IMR-90 (cell line): Measurements from ENCODE around the gene COA1.

Experiments
- POLR2A ChIP-seq: IDR thresholded peaks from 2 replicates; pipeline ENCODE4 v1.6.1; 2012; ENCODE audit warnings: mild to moderate bottlenecking, low read depth, low read length
- TF ChIP-seq, protein P1 (sequence below): conservative IDR thresholded peaks from 2 replicates; pipeline ENCODE4 v1.5.1; 2012; ENCODE audit warnings: mild to moderate bottlenecking, low read depth, low read length, improper control_type of control experiment

DNA sequence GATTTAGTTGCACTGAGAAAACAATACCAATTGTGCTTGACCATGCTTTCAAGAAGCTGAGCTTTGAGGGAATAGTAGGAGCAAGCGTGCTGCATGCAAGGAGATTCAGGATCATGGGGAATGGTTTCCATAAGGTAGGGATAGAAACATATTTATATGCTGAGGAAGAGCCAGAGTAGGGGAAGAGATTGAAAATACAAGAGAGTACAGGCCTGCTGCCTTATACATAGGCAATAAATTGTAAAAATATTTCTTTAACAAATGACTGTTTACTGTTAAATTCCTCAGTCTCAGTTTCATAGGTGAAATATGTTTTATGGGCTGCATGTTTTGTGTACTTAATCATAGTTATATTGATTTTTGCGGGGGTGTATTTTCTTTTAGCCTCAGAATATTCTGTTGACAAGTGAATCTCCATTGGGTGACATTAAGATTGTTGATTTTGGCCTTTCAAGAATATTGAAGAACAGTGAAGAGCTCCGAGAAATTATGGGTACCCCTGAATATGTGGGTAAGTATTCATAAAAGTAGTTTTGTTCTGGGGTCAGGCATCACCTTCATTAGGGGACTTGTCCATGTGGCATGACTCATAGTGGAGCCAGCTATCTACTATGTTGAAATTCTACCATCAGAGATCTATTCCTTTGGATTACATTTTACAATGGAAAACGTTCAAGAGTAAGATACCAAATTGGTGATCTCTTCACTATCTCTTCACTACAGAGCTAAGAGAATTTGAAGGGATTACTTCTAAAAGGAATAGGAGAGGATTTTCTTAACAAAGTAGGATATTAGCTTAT is 109.9 kb downstream of the COA1 start:
- TF ChIP-seq, protein P1, sequence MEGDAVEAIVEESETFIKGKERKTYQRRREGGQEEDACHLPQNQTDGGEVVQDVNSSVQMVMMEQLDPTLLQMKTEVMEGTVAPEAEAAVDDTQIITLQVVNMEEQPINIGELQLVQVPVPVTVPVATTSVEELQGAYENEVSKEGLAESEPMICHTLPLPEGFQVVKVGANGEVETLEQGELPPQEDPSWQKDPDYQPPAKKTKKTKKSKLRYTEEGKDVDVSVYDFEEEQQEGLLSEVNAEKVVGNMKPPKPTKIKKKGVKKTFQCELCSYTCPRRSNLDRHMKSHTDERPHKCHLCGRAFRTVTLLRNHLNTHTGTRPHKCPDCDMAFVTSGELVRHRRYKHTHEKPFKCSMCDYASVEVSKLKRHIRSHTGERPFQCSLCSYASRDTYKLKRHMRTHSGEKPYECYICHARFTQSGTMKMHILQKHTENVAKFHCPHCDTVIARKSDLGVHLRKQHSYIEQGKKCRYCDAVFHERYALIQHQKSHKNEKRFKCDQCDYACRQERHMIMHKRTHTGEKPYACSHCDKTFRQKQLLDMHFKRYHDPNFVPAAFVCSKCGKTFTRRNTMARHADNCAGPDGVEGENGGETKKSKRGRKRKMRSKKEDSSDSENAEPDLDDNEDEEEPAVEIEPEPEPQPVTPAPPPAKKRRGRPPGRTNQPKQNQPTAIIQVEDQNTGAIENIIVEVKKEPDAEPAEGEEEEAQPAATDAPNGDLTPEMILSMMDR, result no peak
- TF ChIP-seq POLR2A, result no peak
